ENCODE measurements around the gene EML6.
"Not testable (repeated sequence)": the region's sequence is repeated elsewhere in the genome, so short reads cannot be mapped to it uniquely, and the experiment has no call there.

EML6 gene

GRCh38 chr2:54855434-54855833, 132.0 kb downstream of the EML6 start:
- no peak for DNase-seq

- DNase-seq, result no peak
These were observed 134.7 kb downstream of the EML6 start for GRCh38 chr2:54858021-54858681.

DNA sequence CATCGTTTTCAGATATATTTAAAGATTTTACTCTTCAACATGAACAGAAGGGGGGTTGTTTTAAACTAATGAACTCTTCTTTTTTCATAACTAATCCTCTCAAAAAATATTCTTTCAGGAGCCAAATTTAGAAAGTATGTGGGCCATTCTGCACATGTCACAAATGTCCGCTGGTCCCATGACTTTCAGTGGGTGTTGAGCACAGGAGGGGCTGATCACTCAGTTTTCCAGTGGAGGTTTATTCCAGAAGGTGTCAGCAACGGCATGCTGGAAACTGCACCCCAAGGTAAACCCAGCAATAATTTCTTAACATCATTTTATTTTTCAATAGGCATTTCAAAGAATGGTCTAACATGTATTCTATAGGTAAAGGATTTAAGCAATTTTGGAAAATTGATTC, 136.0 kb downstream of the EML6 start:
- no peak for DNase-seq

DNA sequence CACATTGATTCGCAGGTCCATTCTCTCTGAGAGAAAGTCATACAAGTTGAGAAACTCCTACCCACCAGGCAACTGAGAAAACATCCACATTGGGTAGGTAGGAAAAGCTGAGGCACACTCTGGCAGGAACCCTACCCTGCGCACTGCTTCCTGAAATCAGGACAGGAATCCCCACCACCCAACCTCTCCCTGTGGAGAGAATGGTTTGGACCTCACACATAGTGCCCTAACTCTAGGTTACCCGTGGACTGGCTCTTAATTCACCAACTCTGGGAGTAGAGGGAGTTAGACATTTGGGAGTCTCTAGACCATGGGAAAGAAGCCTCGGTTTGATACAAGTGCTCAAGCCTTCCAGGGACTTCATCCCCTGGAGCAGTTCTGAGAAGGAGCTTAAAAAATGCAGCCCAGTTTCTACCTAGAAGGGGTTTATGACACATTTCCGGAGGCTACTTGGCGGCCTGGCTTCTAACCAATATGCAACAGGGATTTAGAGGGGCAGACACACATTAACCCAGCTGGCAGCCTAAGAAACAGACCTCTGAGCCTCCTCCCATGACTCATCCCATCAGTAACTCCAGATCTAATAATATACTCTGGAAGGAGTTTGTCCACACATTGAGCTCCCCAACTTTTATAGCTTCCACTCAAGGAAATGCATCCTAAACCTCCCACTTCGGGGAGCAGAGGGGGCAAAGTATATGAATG, 136.7 kb downstream of the EML6 start:
- DNase-seq, result no peak

DNA sequence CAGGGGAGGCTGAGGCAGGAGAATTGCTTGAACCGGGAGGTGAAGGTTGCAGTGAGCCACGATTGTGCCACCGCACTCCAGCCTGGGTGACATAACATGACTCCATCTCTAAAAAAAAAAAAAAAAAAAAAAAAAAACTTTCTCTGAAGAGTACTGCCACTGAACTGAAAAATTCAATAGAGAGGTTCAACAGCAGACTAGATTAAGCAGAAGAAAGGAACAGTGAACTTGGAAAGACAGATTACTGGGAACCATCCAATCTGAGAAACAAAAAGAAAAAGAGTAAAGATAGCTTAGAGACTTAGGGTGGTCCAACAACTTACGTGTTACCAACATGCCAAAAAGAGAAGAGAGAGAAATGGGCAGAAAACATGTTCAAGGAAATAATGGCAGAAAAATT, 138.8 kb downstream of the EML6 start:
- DNase-seq, result no peak

DNA sequence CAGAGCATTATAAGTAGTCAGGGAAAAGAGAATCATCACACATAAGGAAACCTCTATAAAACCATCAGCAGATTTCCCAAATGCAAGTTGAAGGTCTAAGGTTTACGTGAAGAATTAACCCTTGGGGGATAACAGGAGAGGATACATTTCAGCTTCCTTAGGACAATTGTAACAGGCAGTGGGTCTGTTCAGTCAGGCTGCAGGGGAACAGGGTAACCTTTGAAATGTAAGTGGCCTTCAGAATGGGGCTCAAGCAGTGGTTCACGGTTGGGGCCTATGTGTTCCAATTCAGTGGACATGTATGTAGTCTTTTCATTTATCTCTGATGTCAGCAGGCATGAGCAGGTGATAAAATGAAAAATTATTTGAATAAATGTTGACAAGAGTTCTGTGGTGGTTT, 139.3 kb downstream of the EML6 start:
- DNase-seq, result no peak

- no peak for DNase-seq
These were observed 140.2 kb downstream of the EML6 start for GRCh38 chr2:54863660-54864059.

- no peak for DNase-seq
These were observed 140.6 kb downstream of the EML6 start for GRCh38 chr2:54864096-54864495.

DNA sequence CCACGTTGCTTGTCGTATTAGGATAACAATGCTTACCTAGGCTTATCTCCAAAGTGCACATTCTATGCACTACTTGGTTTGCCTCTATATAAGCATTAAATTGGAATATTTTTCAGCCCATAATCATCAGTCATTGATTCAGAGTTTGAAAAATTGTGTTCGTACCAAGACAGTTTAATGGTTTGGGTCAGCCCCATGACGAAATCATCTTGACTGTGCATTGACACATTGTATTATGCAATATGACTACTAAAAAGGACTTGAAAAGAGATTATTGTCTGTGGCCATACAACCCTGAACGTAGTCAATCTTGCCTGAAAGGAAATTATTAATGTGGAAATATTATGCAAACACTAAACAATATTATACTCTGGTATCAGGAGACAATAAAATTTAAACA, 141.3 kb downstream of the EML6 start:
- no peak for DNase-seq

- no peak for DNase-seq
These were observed 142.7 kb downstream of the EML6 start for GRCh38 chr2:54866179-54866578.

GRCh38 chr2:54866868-54867267, 143.4 kb downstream of the EML6 start:
- DNase-seq, result no peak

DNA sequence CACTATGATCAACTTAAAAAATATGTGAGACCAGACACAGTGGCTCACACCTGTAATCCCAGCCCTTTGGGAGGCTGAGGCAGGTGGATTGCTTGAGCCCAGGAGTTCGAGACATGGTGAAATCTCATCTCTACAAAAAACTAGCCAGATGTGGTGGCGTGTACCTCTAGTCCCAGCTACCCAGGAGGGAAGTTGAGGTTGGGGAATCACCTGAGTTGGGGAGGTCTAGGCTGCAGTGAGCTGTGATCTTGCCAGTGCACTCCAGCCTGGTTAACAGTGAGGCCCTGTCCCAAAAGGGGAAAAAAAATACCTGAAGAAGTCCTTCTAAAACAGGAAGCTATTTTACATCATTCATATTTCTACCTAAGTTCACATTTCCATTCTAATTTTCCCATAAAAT, 144.0 kb downstream of the EML6 start:
- DNase-seq, result no peak

DNA sequence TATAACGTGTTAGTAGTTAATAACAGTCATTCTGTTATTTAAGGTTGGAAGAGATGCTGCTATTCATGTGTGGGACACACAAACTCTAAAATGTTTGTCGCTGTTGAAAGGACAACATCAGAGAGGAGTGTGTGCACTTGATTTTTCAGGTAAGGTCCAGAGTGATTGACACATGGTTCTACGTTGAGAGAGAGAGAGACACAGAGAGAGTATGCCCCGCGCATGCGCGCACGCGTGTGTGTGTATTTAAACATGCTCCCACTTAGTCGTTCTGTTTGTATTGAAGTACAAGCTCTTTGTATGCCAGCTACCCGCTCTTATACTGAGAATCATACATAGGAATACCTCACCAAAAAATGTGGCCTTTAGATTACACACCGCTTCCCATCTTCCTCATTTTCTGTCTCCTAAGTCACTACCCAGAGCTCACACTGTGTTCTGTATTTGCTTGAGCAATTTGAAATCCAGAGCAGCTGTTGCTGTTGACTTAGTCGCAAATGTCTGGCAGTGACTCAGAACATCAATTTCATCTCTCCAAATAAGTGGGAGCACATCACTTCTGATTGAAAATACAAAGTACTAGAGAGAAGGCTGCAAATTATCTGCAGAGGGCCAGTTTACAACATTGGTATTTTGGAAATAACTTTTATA, 148.1 kb downstream of the EML6 start:
- no peak for DNase-seq

DNA sequence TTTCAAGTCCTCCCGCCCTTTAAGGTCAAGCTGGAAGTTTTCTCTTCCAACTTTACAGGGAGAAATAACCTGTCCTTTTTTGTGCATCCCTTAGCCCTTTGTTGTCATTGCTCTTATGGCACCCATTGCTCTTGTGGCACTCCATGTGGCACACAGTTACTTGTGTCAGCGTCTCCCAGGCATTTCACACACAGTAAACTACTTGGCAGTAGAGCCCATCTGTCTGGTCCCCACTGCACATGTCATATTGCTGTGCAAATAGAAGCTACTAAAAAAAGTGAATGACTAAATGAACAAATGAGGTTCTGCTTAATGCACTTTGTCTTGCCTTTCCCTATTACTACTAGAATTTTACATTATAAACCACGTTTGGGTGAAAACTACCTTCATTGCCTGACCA, 149.3 kb downstream of the EML6 start:
- no peak for DNase-seq

DNA sequence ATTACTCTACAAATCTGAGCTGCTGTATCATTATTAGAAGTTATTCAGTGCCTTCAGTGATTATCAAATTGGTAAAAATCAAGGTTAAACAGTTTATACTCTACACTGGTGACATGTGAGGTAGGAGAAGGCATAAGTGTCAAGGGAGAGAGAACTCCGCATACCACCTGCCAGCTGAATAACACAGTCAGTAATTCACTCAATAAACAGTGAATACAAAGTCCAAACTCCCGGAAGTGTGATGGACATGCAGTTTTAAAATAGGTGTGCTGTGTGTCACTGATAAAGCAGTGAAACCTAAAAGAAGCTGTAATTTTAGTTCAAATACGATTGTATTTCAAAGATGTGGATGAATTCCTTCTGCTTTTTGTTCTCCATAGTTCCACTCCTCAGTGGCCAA, 149.8 kb downstream of the EML6 start:
- not testable (repeated sequence) for DNase-seq

DNA sequence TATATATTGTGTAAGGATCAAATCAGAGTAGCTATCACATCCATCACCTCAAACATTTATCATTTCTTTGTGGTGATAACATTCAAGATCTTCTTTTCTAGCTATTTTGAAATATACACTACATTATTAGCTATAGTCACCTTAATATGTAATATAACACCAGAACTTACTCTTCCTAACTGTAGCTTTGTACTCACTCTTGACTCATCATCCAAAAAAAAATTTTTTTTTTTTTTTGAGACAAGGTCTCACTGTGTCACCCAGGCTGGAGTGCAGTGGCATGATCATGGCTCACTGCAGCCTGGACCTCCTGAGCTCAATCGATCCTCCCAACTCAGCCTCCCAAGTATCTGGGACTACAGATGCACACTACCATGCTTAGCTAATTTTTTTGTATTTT, 153.3 kb downstream of the EML6 start:
- no peak for DNase-seq

DNA sequence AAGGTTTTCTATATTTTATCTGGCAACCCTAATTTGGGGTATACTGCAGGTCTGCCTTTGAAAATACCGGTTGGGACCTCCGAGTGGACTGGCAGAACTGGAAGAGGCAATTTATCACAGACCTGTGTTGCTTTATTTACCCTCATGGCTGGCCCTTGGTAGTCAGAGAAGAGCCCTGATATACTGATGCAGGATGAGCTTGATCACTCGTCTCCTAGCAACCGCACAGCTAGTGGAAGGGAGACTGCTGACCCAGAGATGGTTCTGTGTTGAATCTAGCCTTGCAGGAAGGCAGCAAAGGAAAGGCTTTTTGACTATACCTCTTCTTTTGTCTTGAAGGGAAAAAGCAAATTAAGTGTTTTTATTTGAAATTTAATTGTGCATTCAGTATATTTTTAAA, 154.7 kb downstream of the EML6 start:
- DNase-seq, result no peak

- no peak for DNase-seq
These were observed 155.6 kb downstream of the EML6 start for GRCh38 chr2:54879032-54879431.

DNA sequence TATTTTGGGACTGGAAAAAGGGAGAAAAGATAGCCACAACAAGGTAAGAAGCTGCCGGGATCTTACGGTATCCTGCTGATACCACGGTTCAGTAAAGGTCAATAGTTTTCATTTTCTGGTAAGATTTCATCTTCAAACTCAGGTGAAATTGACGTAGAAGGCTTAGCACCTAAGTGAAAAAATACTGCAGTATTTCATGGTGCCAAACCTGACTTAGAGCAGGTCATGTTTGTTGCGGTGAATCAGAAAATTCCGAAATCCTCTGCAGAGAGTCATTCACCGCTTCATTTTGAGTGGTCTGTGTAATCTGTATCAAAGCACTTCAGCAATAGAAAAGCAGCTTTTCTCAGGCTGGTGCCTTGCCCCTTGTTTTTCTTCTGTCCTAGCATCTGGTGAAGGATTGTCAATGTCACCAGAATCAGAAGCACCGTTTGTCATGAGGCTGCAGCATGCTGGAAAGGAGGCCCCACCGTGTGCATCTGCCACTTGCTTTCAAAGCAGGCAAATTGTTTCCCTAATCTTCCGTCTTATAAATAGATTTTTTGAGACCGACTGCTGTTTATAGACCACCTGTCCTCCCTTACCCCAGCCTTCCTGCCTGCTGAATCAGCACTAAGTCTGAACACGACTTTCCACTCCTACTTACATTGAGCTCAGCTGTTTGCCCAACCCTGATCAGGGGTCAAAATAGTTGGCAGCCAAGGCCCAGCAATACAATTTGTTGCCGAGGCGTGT, 156.3 kb downstream of the EML6 start:
- no peak for DNase-seq

DNA sequence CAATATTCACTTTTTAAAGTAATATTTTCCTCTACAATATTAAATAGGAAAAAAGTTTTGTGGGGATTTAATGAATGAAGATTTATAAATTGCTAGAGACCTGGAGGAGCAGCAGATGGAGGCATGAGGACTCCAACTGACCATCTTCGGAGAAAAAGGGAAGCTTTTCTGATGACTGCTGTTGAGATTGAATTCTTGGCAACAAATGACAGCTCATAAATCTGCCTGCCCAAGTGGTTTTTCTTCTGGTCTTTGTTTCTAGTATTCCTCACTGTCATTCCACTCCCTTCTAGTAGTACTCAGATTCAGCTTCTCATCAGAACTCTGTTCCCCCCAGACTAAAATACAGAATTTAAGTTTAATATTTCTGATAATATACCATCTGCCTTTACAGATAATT, 157.0 kb downstream of the EML6 start:
- DNase-seq, result no peak

GRCh38 chr2:54881759-54882158, 158.3 kb downstream of the EML6 start:
- DNase-seq, result no peak

GRCh38 chr2:54885891-54886290, 162.4 kb downstream of the EML6 start:
- no peak for DNase-seq

DNA sequence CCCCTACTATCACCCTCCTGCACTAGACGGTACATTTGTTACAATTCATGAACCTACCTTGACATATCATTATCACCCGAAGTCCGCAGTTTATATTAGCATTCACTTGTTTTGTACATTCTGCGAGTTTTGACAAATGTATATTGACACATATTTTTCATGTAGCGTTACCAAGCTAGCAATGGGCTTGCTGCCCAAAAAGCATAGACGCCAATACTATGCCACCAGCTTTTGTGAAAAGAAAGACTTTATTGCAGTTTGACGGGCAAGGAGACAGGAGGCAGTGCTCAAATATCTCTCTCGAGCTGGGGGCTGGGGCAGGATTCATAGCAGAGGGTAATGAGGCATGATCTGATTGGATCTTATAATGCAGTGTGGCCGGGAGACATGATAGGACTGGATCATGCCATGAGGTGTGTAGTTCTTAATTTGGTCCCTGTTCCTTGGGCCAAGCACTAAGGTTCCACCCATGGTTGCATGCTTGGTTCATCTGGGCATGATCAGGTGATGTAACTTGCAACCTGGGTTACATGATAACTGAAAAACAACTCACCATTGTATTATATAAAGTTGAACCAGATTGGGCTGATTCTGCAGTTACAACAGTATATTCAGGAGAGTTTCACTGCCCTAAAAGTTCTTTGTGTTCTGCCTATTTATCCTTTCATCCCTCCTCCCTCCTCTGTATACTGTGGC, 164.5 kb downstream of the EML6 start:
- no peak for DNase-seq

Data from stimulated activated CD4-positive, alpha-beta T cell treated with anti-CD3 and anti-CD28 coated beads, Interleukin-4, amount 100 ng/mL, for 24 hours (primary cell).